Activated T-cell treated with anti-CD3 and anti-CD28 coated beads for 1 hour (primary cell): Measurements from ENCODE around the gene PRRT1.
A peak's percentile ranks its signal among the peaks of the same experiment; 100 is the strongest.

ENCODE experiments used
- DNase-seq: peaks from one replicate; pipeline ENCODE4 v3.0.0-alpha.2; 2020; ENCODE audit warnings: low read depth

Gene PRRT1

GRCh38 chr6:32174416-32174815, 22.7 kb upstream of the PRRT1 start:
- no peak for DNase-seq

- no peak for DNase-seq
These were observed 21.4 kb upstream of the PRRT1 start for GRCh38 chr6:32173051-32173727.

GRCh38 chr6:32171234-32171633, 19.5 kb upstream of the PRRT1 start:
- DNase-seq: no peak

GRCh38 chr6:32170294-32170693, 18.6 kb upstream of the PRRT1 start:
- DNase-seq: no peak

GRCh38 chr6:32168807-32169591, 17.3 kb upstream of the PRRT1 start:
- no peak for DNase-seq

- DNase-seq: no peak
These were observed 16.6 kb upstream of the PRRT1 start for GRCh38 chr6:32168350-32168749.

GRCh38 chr6:32167761-32168262, 16.1 kb upstream of the PRRT1 start:
- no peak for DNase-seq

GRCh38 chr6:32167154-32167760, 15.5 kb upstream of the PRRT1 start:
- no peak for DNase-seq

GRCh38 chr6:32166411-32167061, 14.8 kb upstream of the PRRT1 start:
- no peak for DNase-seq

GRCh38 chr6:32164295-32164694, 12.6 kb upstream of the PRRT1 start, which contains the start of gene EGFL8:
Gene EGFL8 (plus strand): TSS chr6:32164595. CDS start chr6:32166166, 1,571 bp downstream.
- no peak for DNase-seq

- DNase-seq: no peak
These were observed 12.0 kb upstream of the PRRT1 start for GRCh38 chr6:32163559-32164258.

GRCh38 chr6:32158052-32158451, 6.3 kb upstream of the PRRT1 start:
- DNase-seq: no peak

- DNase-seq: no peak
These were observed 5.2 kb upstream of the PRRT1 start for GRCh38 chr6:32156891-32157290.

GRCh38 chr6:32154514-32155161, 2.9 kb upstream of the PRRT1 start:
- peak; percentile 54 for DNase-seq

- DNase-seq: peak; percentile 66
These were observed 2.1 kb upstream of the PRRT1 start, which contains the start of gene PPT2 for GRCh38 chr6:32153564-32154513. Gene PPT2 (plus strand): TSS chr6:32154141. CDS start chr6:32154595, 454 bp downstream.

- DNase-seq: no peak
These were observed 1.2 kb upstream of the PRRT1 start for GRCh38 chr6:32152769-32153563.

- no peak for DNase-seq
These were observed 417 bp downstream of the PRRT1 start for GRCh38 chr6:32151181-32151862.
